Progenitor cell of endocrine pancreas (in vitro differentiated cells): Measurements from ENCODE around the gene GAS7. TPM values are rescaled to one million over a fixed set of nuclear protein-coding genes. Genes with fewer than 3 reads are reported as not detected.

Experiments used
- DNase-seq: peaks from one replicate; pipeline ENCODE4 v3.0.0; 2021; ENCODE audit warnings: low spot score; ENCODE audit not compliant: unreplicated experiment
- H3K27ac Mint-ChIP-seq: 2 replicates; pipeline ENCODE4 v1.8.0; 2021; ENCODE audit warnings: mild to moderate bottlenecking, moderate library complexity, mixed read lengths
- H3K27me3 Mint-ChIP-seq: 2 replicates; pipeline ENCODE4 v1.8.0; 2021; ENCODE audit warnings: mixed read lengths
- H3K36me3 Mint-ChIP-seq: 2 replicates; pipeline ENCODE4 v1.8.0; 2022; ENCODE audit warnings: mixed read lengths; ENCODE audit not compliant: insufficient read depth
- H3K4me1 Mint-ChIP-seq: 2 replicates; pipeline ENCODE4 v1.8.0; 2021; ENCODE audit warnings: low read depth, mixed read lengths
- H3K4me3 Mint-ChIP-seq: 2 replicates; pipeline ENCODE4 v1.8.0; 2021; ENCODE audit warnings: low read depth, mild to moderate bottlenecking, moderate library complexity, mixed read lengths
- H3K9me3 Mint-ChIP-seq: 2 replicates; pipeline ENCODE4 v1.8.0; 2021; ENCODE audit warnings: low read depth, mixed read lengths
- CTCF ChIP-seq: fragments of 200-600 bp; sonication (generic); IDR thresholded peaks from one replicate; pipeline ENCODE4 v1.5.0; 2021; ENCODE audit warnings: antibody characterized with exemption, mild to moderate bottlenecking; ENCODE audit not compliant: unreplicated experiment
- total RNA-seq: library from RNA; stranded (reverse); gene quantifications from 2 replicates; pipeline ENCODE4 v1.2.1, GENCODE V29; 2021

Gene GAS7
- total RNA-seq, 1 donor from 2014 or later, result 3.4 TPM

- no peak for DNase-seq
- peaks cover 5% of the 10 kb centered on the region for H3K27me3 Mint-ChIP-seq
- no peaks in the 10 kb centered on the region for H3K4me1 Mint-ChIP-seq
- no peak overlapping the region for H3K4me3 Mint-ChIP-seq
- no peak overlapping the region for H3K27ac Mint-ChIP-seq
- no peak for TF ChIP-seq CTCF
- H3K9me3 Mint-ChIP-seq, result no peaks in the 10 kb centered on the region
- H3K36me3 Mint-ChIP-seq, result no peaks in the 10 kb centered on the region
Measured at GRCh38 chr17:9981344-9981915, 217.0 kb downstream of the GAS7 start.

GRCh38 chr17:9979463-9979995 lies 218.9 kb downstream of the GAS7 start:
- no peak for TF ChIP-seq CTCF
- DNase-seq, result no peak
- peaks cover 12% of the 10 kb centered on the region for H3K27me3 Mint-ChIP-seq
- no peaks in the 10 kb centered on the region for H3K4me1 Mint-ChIP-seq
- no peak overlapping the region for H3K4me3 Mint-ChIP-seq
- no peaks in the 10 kb centered on the region for H3K36me3 Mint-ChIP-seq
- no peaks in the 10 kb centered on the region for H3K9me3 Mint-ChIP-seq
- H3K27ac Mint-ChIP-seq, result peak overlapping the region; percentile 51

- Mint-ChIP-seq H3K4me3 (no peak overlapping the region), H3K27me3 (peaks cover 17% of the 10 kb centered on the region), H3K9me3 (no peaks in the 10 kb centered on the region), H3K4me1 (peaks cover 7% of the 10 kb centered on the region), H3K27ac (no peak overlapping the region), H3K36me3 (no peaks in the 10 kb centered on the region)
- no peak for TF ChIP-seq CTCF
- no peak for DNase-seq
Measured at GRCh38 chr17:9977180-9977575, 221.2 kb downstream of the GAS7 start.

GRCh38 chr17:9976283-9977179 lies 221.9 kb downstream of the GAS7 start:
- no peak overlapping the region for H3K27ac Mint-ChIP-seq
- H3K4me3 Mint-ChIP-seq, result no peak overlapping the region
- DNase-seq, result no peak
- no peaks in the 10 kb centered on the region for H3K36me3 Mint-ChIP-seq
- TF ChIP-seq CTCF, result no peak
- H3K9me3 Mint-ChIP-seq, result no peaks in the 10 kb centered on the region
- H3K27me3 Mint-ChIP-seq, result peaks cover 16% of the 10 kb centered on the region
- peaks cover 7% of the 10 kb centered on the region for H3K4me1 Mint-ChIP-seq

GRCh38 chr17:9974448-9975381 lies 223.7 kb downstream of the GAS7 start:
- TF ChIP-seq CTCF, result no peak
- no peak overlapping the region for H3K4me3 Mint-ChIP-seq
- no peaks in the 10 kb centered on the region for H3K9me3 Mint-ChIP-seq
- peaks cover 7% of the 10 kb centered on the region for H3K4me1 Mint-ChIP-seq
- H3K27ac Mint-ChIP-seq, result no peak overlapping the region
- no peaks in the 10 kb centered on the region for H3K36me3 Mint-ChIP-seq
- H3K27me3 Mint-ChIP-seq, result peaks cover 18% of the 10 kb centered on the region
- DNase-seq, result no peak
